ENCODE data around the gene C20orf202.
"Not testable (repeated sequence)": the region's sequence is repeated elsewhere in the genome, so short reads cannot be mapped to it uniquely, and the experiment has no call there.

C20orf202 gene

GRCh38 chr20:1209447-1210387 lies 6.5 kb downstream of the C20orf202 start:
- FAIRE-seq = no peak

- FAIRE-seq = no peak
Measured at GRCh38 chr20:1210501-1210900, 7.2 kb downstream of the C20orf202 start.

- no peak for FAIRE-seq
Measured at GRCh38 chr20:1212023-1212422, 8.8 kb downstream of the C20orf202 start.

GRCh38 chr20:1212607-1213396 lies 9.5 kb downstream of the C20orf202 start:
- FAIRE-seq = no peak

GRCh38 chr20:1214838-1215261 lies 11.6 kb downstream of the C20orf202 start:
- no peak for FAIRE-seq

- FAIRE-seq = no peak
Measured at GRCh38 chr20:1215386-1216170, 12.3 kb downstream of the C20orf202 start.

GRCh38 chr20:1216527-1217427 lies 13.5 kb downstream of the C20orf202 start:
- FAIRE-seq = not testable (repeated sequence)

- FAIRE-seq = not testable (repeated sequence)
Measured at GRCh38 chr20:1222750-1223149, 19.5 kb downstream of the C20orf202 start.

GRCh38 chr20:1224205-1224890 lies 21.1 kb downstream of the C20orf202 start:
- no peak for FAIRE-seq

GRCh38 chr20:1225263-1225782 lies 22.1 kb downstream of the C20orf202 start:
- FAIRE-seq = no peak

GRCh38 chr20:1225783-1226654 lies 22.8 kb downstream of the C20orf202 start, which contains the start of gene RAD21L1:
Gene RAD21L1 (plus strand): TSS chr20:1226044. CDS start chr20:1228454, 2,410 bp downstream.
- no peak for FAIRE-seq

GRCh38 chr20:1229541-1229940 lies 26.3 kb downstream of the C20orf202 start:
- FAIRE-seq = no peak

- no peak for FAIRE-seq
Measured at GRCh38 chr20:1232286-1233111, 29.2 kb downstream of the C20orf202 start.

- no peak for FAIRE-seq
Measured at GRCh38 chr20:1240549-1240948, 37.3 kb downstream of the C20orf202 start.

GRCh38 chr20:1241456-1241855 lies 38.2 kb downstream of the C20orf202 start:
- FAIRE-seq = no peak

- no peak for FAIRE-seq
Measured at GRCh38 chr20:1242099-1242498, 38.8 kb downstream of the C20orf202 start.

- FAIRE-seq = no peak
Measured at GRCh38 chr20:1242530-1242929, 39.3 kb downstream of the C20orf202 start.

- FAIRE-seq = no peak
Measured at GRCh38 chr20:1245578-1245977, 42.3 kb downstream of the C20orf202 start.

- no peak for FAIRE-seq
Measured at GRCh38 chr20:1247689-1248088, 44.4 kb downstream of the C20orf202 start.
